GM12878 (cell line): ENCODE measurements around the gene RECQL5. TPM values are rescaled to one million over a fixed set of nuclear protein-coding genes. Genes with fewer than 3 reads are reported as not detected.

Experiments used
- ATAC-seq: fragments of 200-7000 bp; cut with Tn5 transposase; 3 replicates; pipeline ENCODE4 v1.9.1; 2020; ENCODE audit warnings: mild to moderate bottlenecking, moderate library complexity
- BruUV-seq: library from RNA; stranded (reverse); fragments of 400-500 nt; replicated peaks from 2 replicates; lab custom pipeline; 2021; lab: Mats Ljungman, UMichigan
- CTCF ChIA-PET: fragments of 300-600 bp; sonication (Branson Sonifier 250); formaldehyde crosslinking; extraction: SDS; loops from one replicate; lab custom pipeline; 2021; ENCODE audit warnings: inconsistent platforms; lab: Yijun Ruan, JAX
- POLR2A ChIA-PET: fragments of 350-600 bp; formaldehyde crosslinking; extraction: SDS; loops from one replicate; lab custom pipeline; 2021; ENCODE audit warnings: inconsistent platforms; lab: Charles Lee
- RAD21 ChIA-PET: fragments of 300-600 bp; sonication (Branson Sonifier 250); formaldehyde crosslinking; loops from one replicate; lab custom pipeline; 2023; ENCODE audit warnings: antibody characterized with exemption; ENCODE audit not compliant: unreplicated experiment; lab: Charles Lee
- SMC1A ChIA-PET: fragments of 300-600 bp; sonication (Branson Sonifier 250); formaldehyde crosslinking; loops from one replicate; lab custom pipeline; 2023; ENCODE audit not compliant: unreplicated experiment, uncharacterized antibody; lab: Charles Lee
- DNase-seq: peaks from one replicate; pipeline ENCODE4 v3.0.0-alpha.2; 2011; ENCODE audit warnings: low read depth, low spot score
- FAIRE-seq: peaks from 3 replicates; lab custom pipeline; 2011; peaks lifted over from hg19 to GRCh38; lab: Jason Lieb, UNC
- H2AFZ ChIP-seq: 2 replicates; pipeline ENCODE4 v1.6.0; 2011; ENCODE audit warnings: low read depth, low read length, control low read depth; ENCODE audit not compliant: control insufficient read depth
- H3K27ac ChIP-seq: 2 replicates; pipeline ENCODE4 v1.5.1; 2011; ENCODE audit warnings: control low read depth; ENCODE audit not compliant: control insufficient read depth, insufficient read depth
- H3K27me3 ChIP-seq, 2 experiments: replicated peaks in 1 of 2; 2 replicates each; pipeline versions ENCODE4 v1.6.0 to v1.6.1; 2011; ENCODE audit warnings: low read length in 1 of 2; ENCODE audit not compliant: control insufficient read depth in 2 of 2, insufficient read depth in 2 of 2
- H3K36me3 ChIP-seq, 2 experiments: 2 replicates each; pipeline ENCODE4 v1.5.1; 2011; ENCODE audit warnings: low read length in 1 of 2; ENCODE audit not compliant: control insufficient read depth in 2 of 2, insufficient read depth in 2 of 2
- H3K4me1 ChIP-seq: 2 replicates; pipeline ENCODE4 v1.6.1; 2011; ENCODE audit warnings: mild to moderate bottlenecking, low read length, moderate library complexity, mixed read lengths; ENCODE audit not compliant: control insufficient read depth, insufficient read depth
- H3K4me2 ChIP-seq: 2 replicates; pipeline ENCODE4 v1.6.0; 2011; ENCODE audit warnings: control low read depth; ENCODE audit not compliant: control insufficient read depth, insufficient read depth
- H3K4me3 ChIP-seq: fragments of 200-600 bp; sonication (generic); 2 replicates; pipeline ENCODE4 v1.5.1; 2016
- H3K79me2 ChIP-seq: 2 replicates; pipeline ENCODE4 v1.6.0; 2011; ENCODE audit warnings: low read length; ENCODE audit not compliant: control insufficient read depth, insufficient read depth
- H3K9ac ChIP-seq: 2 replicates; pipeline ENCODE4 v1.8.0; 2011; ENCODE audit warnings: low read length, control low read depth, mixed read lengths; ENCODE audit not compliant: control insufficient read depth, insufficient read depth
- H3K9me3 ChIP-seq: replicated peaks from 3 replicates; pipeline ENCODE4 v1.5.1; 2011; ENCODE audit warnings: mild to moderate bottlenecking, low read length; ENCODE audit not compliant: control insufficient read depth, insufficient read depth
- H4K20me1 ChIP-seq: 2 replicates; pipeline ENCODE4 v1.6.0; 2011; ENCODE audit not compliant: control insufficient read depth, insufficient read depth
- CHD4 ChIP-seq: fragments of 200-600 bp; sonication (generic); IDR thresholded peaks from 2 replicates; pipeline ENCODE4 v1.6.1; 2016; ENCODE audit warnings: mild to moderate bottlenecking
- IKZF2 ChIP-seq, 2 experiments: fragments of 450-650 bp; IDR thresholded peaks; 2 replicates each; pipeline ENCODE4 v1.6.1; 2017; ENCODE audit warnings: mild to moderate bottlenecking in 2 of 2, moderate library complexity in 2 of 2
- KAT2A ChIP-seq: conservative IDR thresholded peaks from 2 replicates; pipeline ENCODE4 v1.6.1; 2011; ENCODE audit warnings: low read depth, low read length; ENCODE audit not compliant: control insufficient read depth
- PBX3 ChIP-seq: IDR thresholded peaks from 2 replicates; pipeline ENCODE4 v1.6.1; 2011; ENCODE audit warnings: mild to moderate bottlenecking, low read depth, low read length, moderate library complexity; ENCODE audit not compliant: insufficient replicate concordance
- SUZ12 ChIP-seq: fragments of 200-600 bp; sonication (generic); IDR thresholded peaks from one replicate; pipeline ENCODE4 v1.6.1; 2018; ENCODE audit warnings: antibody characterized with exemption, mild to moderate bottlenecking; ENCODE audit not compliant: unreplicated experiment
- WGBS: methylation state at CpG from one replicate; pipeline ENCODE4 v1.1.6; 2016; ENCODE audit warnings: low lambda C conversion rate; ENCODE audit not compliant: insufficient replicate concordance, insufficient coverage; ENCODE audit errors: missing lambda C conversion rate; 5-methylcytosine and 5-hydroxymethylcytosine counted together
- in situ Hi-C: fragments of 300-500 bp; cut with MboI; formaldehyde crosslinking; loops from 9 replicates; pipeline ENCODE4 v1.14.3; 2018; ENCODE audit warnings: mixed read lengths
- intact Hi-C: fragments of 100-400 bp; cut with micrococcal nuclease; formaldehyde crosslinking; loops from one replicate; pipeline ENCODE4 v1.14.2; 2022; ENCODE audit not compliant: unreplicated experiment
- polyA plus RNA-seq, 11 experiments: library from polyadenylated mRNA; depleted of rRNA in 4 of 11; unstranded in 6 of 11; stranded (reverse) in 5 of 11; fragments of >200 nt; fragmentation: Nextera tagmentation in 4 of 11; fragmentation: Illumina TruSeq in 1 of 11; extraction: Ambion mirVana in 4 of 11; extraction: Trizol in 1 of 11; gene quantifications; 1 replicate in 1 of 11; 2 replicates in 10 of 11; pipeline versions ENCODE4 v1.2.1 to v1.2.3, GENCODE V29; 2011 to 2016; ENCODE audit warnings: inconsistent platforms in 2 of 11, missing spikeins in 2 of 11, low read depth in 1 of 11
- total RNA-seq, 4 experiments: library from RNA; depleted of rRNA in 3 of 4; stranded (reverse); fragments of >200 nt in 3 of 4; fragmentation: Illumina TruSeq in 1 of 4; extraction: Trizol in 1 of 4; gene quantifications; 2 replicates each; pipeline versions ENCODE4 v1.2.1 to v1.2.3, GENCODE V29; 2013 to 2021

RECQL5 gene
- total and polyA plus RNA-seq, 10 of the 15 experiments (the other 5 are each of a cell fraction or from before 2014, with no cell fraction given): 3.6 to 30.6 (median 20.1) TPM

- Histone ChIP-seq H3K36me3 (peaks cover 3 to 16% of the 10 kb centered on the region in 2 experiments), H4K20me1 (no peaks in the 10 kb centered on the region), H3K4me1 (0 out of 2 replicates have a peak, but pooled peaks cover under 1% of the 10 kb centered on the region), H3K9me3 (no peaks in the 10 kb centered on the region), H2AFZ (no peak overlapping the region), H3K9ac (no peak overlapping the region), H3K27me3 (no peaks in the 10 kb centered on the region), H3K4me2 (no peak overlapping the region), H3K4me3 (no peak overlapping the region), H3K79me2 (no peaks in the 10 kb centered on the region), H3K27ac (no peak overlapping the region)
- intact Hi-C loops: no loop called here
- TF ChIP-seq IKZF2 (IDR thresholded peaks at IDR 0.05): no peak
- no peak for TF ChIP-seq SUZ12
- TF ChIP-seq CHD4: no peak
- no peak for TF ChIP-seq KAT2A
- no peak for TF ChIP-seq PBX3
- in situ Hi-C loops: no loop called here
- ATAC-seq (no peak), FAIRE-seq (no peak), DNase-seq (no peak)
- SMC1A ChIA-PET: interaction anchor here (1.1 to 1.8 kb wide), 3 partner anchors 8 to 90 kb away, joined by 4 to 8 read pairs (median 5); partner anchors contain the start of gene RECQL5
- POLR2A ChIA-PET: interaction anchor here (0.6 to 1.2 kb wide), 3 partner anchors 12 to 126 kb away, joined by 3 to 4 read pairs (median 3); partner anchors contain the start of gene UNK
- 93% methylated on average over 5 of the region's 5 CpGs for WGBS
- RAD21 ChIA-PET: interaction anchor here (1.2 to 5.6 kb wide), 3 partner anchors 8 to 90 kb away, joined by 4 to 30 read pairs (median 4); partner anchors contain the start of genes RECQL5 and SMIM5
- no TSS peak for BruUV-seq
- CTCF ChIA-PET: interaction anchor here (0.9 to 19.5 kb wide), 5 partner anchors 13 to 90 kb away, joined by 4 to 349 read pairs (median 5); partner anchors contain the start of gene SMIM5
These were observed 8.7 kb downstream of the RECQL5 start for GRCh38 chr17:75658237-75658636.
